ENCODE results near the gene LCN9.

- TF ChIP-seq CTCF (IDR thresholded peaks at IDR 0.05; ENCODE audit: low read length) (no peak), EZH2 (optimal IDR thresholded peaks at IDR 0.05; ENCODE audit: low read depth, low read length) (no peak), EZH2phosphoT487 (IDR thresholded peaks at IDR 0.05; ENCODE audit: low read length) (no peak)
Observed at GRCh38 chr9:135680056-135680455, 16.9 kb downstream of the LCN9 start.

All from MM.1S (cell line).